Fibroblast of lung (primary cell): ENCODE data around the gene NCKAP5.

Experiments
- EZH2 ChIP-seq: IDR thresholded peaks from 2 replicates; pipeline ENCODE4 v1.5.1; 2012; ENCODE audit warnings: low read length, control low read depth, mild to moderate bottlenecking; ENCODE audit errors: missing control alignments
- TF ChIP-seq, protein P1 (sequence below), 2 donors: IDR thresholded peaks in 1 of 2; conservative IDR thresholded peaks in 1 of 2; 1 replicate in 1 of 2; 2 replicates in 1 of 2; pipeline ENCODE4 v1.5.1; 2011 to 2012; ENCODE audit warnings: low read length in 2 of 2, control low read depth in 1 of 2, inconsistent platforms in 1 of 2, low read depth in 1 of 2, mild to moderate bottlenecking in 1 of 2

- TF ChIP-seq, protein P1, sequence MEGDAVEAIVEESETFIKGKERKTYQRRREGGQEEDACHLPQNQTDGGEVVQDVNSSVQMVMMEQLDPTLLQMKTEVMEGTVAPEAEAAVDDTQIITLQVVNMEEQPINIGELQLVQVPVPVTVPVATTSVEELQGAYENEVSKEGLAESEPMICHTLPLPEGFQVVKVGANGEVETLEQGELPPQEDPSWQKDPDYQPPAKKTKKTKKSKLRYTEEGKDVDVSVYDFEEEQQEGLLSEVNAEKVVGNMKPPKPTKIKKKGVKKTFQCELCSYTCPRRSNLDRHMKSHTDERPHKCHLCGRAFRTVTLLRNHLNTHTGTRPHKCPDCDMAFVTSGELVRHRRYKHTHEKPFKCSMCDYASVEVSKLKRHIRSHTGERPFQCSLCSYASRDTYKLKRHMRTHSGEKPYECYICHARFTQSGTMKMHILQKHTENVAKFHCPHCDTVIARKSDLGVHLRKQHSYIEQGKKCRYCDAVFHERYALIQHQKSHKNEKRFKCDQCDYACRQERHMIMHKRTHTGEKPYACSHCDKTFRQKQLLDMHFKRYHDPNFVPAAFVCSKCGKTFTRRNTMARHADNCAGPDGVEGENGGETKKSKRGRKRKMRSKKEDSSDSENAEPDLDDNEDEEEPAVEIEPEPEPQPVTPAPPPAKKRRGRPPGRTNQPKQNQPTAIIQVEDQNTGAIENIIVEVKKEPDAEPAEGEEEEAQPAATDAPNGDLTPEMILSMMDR (conservative IDR thresholded peaks at IDR 0.05 in 1 of 2, IDR thresholded peaks at IDR 0.05 in 1 of 2; ENCODE audit: low read depth in 1 of 2, low read length in 2 of 2), result no peak
- no peak for TF ChIP-seq EZH2
Measured at GRCh38 chr2:132667706-132668105, 900.6 kb downstream of the NCKAP5 start.
